ENCODE measurements around the gene CCDC87.

DNA sequence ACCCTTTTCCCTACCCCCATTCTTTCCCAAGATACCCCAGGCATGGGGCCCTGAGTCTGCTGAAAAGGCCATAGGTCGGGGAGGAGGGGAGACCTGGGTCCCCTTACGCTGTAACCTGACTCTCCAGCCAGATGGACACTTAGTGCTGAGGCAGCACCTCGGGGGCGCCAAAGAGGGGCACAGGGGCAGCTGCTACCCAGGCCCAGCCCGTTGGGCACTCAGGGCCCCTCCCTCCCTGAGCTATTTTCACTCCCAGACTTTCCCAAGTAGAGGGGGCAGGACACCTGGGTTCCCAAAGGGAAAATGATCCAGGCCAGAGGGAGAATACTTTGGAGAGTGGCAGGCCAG, 45.2 kb downstream of the CCDC87 start:
- TF ChIP-seq EZH2 (IDR thresholded peaks at IDR 0.05; ENCODE audit: insufficient read depth, poor library complexity, severe bottlenecking) = no peak
- no peak for TF ChIP-seq EZH2phosphoT487 (IDR thresholded peaks at IDR 0.05; ENCODE audit: insufficient read depth, low read depth)
